ENCODE data around the gene RHBDD2. TPM values are rescaled to one million over a fixed set of nuclear protein-coding genes. Genes with fewer than 3 reads are reported as not detected.
"Not testable (repeated sequence)": the region's sequence is repeated elsewhere in the genome, so short reads cannot be mapped to it uniquely, and the experiment has no call there.

The RHBDD2 gene
- polyA plus RNA-seq, 1 donor (not counting 4 experiments of a cell fraction or from before 2014, with no cell fraction given): 24.1 TPM

- dilution Hi-C loops (cut with MboI; ENCODE audit: extremely low pct_ligation_motif_present, low sequenced_read_pairs): no loop called here
- H3K9me1 ChIP-seq (ENCODE audit: control insufficient read depth, extremely low read depth, insufficient read depth, low read length): no peaks in the 10 kb centered on the region
- FAIRE-seq: no peak
- H2AFZ ChIP-seq (ENCODE audit: control insufficient read depth, low read length): no peak overlapping the region
- DNase-seq (ENCODE audit: low read depth, low spot score): no peak
- H3K4me2 ChIP-seq (ENCODE audit: control insufficient read depth, extremely low read depth, insufficient read depth, low read depth, low read length): peak overlapping the region; percentile 97
- H3K27me3 ChIP-seq (ENCODE audit: control insufficient read depth, extremely low read depth, insufficient read depth, low read length): no peaks in the 10 kb centered on the region
- TF ChIP-seq EZH2 (IDR thresholded peaks at IDR 0.05; ENCODE audit: low read length): no peak
- H4K20me1 ChIP-seq (ENCODE audit: control insufficient read depth, extremely low read depth, insufficient read depth, low read length): no peaks in the 10 kb centered on the region
- peak overlapping the region in 2 of 3 experiments; percentile 71 to 84 for H3K4me3 ChIP-seq (ENCODE audit: control insufficient read depth in 2 of 3, extremely low read depth in 1 of 3, insufficient read depth in 2 of 3, low read depth in 1 of 3, low read length in 3 of 3)
- H3K9me3 ChIP-seq (ENCODE audit: control insufficient read depth, low read depth, low read length): no peaks in the 10 kb centered on the region
- H3K27ac ChIP-seq (ENCODE audit: control insufficient read depth, insufficient read depth, low read length): no peak overlapping the region
- peaks cover 30% of the 10 kb centered on the region for H3K4me1 ChIP-seq (ENCODE audit: control insufficient read depth, extremely low read depth, insufficient read depth, low read length)
- no peak overlapping the region for H3K9ac ChIP-seq (ENCODE audit: control insufficient read depth, extremely low read depth, insufficient read depth, low read length)
- peaks cover 23 to 26% of the 10 kb centered on the region in 2 experiments for H3K36me3 ChIP-seq (ENCODE audit: control insufficient read depth in 2 of 2, extremely low read depth in 1 of 2, insufficient read depth in 2 of 2, low read length in 2 of 2)
- H3K79me2 ChIP-seq (ENCODE audit: control insufficient read depth, insufficient read depth, low read length): peaks cover 23% of the 10 kb centered on the region
These were observed 1.4 kb downstream of the RHBDD2 start for GRCh38 chr7:75880242-75880641.

GRCh38 chr7:75881436-75882095, 2.7 kb downstream of the RHBDD2 start:
- Histone ChIP-seq H3K27ac (ENCODE audit: control insufficient read depth, insufficient read depth, low read length) (no peak overlapping the region), H3K27me3 (ENCODE audit: control insufficient read depth, extremely low read depth, insufficient read depth, low read length) (no peaks in the 10 kb centered on the region), H3K4me1 (ENCODE audit: control insufficient read depth, extremely low read depth, insufficient read depth, low read length) (peaks cover 18% of the 10 kb centered on the region), H3K79me2 (ENCODE audit: control insufficient read depth, insufficient read depth, low read length) (peaks cover 23% of the 10 kb centered on the region), H3K9ac (ENCODE audit: control insufficient read depth, extremely low read depth, insufficient read depth, low read length) (no peak overlapping the region), H3K36me3 (ENCODE audit: control insufficient read depth in 2 of 2, extremely low read depth in 1 of 2, insufficient read depth in 2 of 2, low read length in 2 of 2) (peaks cover 24 to 30% of the 10 kb centered on the region in 2 experiments), H4K20me1 (ENCODE audit: control insufficient read depth, extremely low read depth, insufficient read depth, low read length) (no peaks in the 10 kb centered on the region), H2AFZ (ENCODE audit: control insufficient read depth, low read length) (no peak overlapping the region), H3K9me1 (ENCODE audit: control insufficient read depth, extremely low read depth, insufficient read depth, low read length) (no peaks in the 10 kb centered on the region), H3K9me3 (ENCODE audit: control insufficient read depth, low read depth, low read length) (no peaks in the 10 kb centered on the region), H3K4me2 (ENCODE audit: control insufficient read depth, extremely low read depth, insufficient read depth, low read depth, low read length) (no peak overlapping the region), H3K4me3 (ENCODE audit: control insufficient read depth in 2 of 3, extremely low read depth in 1 of 3, insufficient read depth in 2 of 3, low read depth in 1 of 3, low read length in 3 of 3) (no peak overlapping the region)
- no peak for DNase-seq (ENCODE audit: low read depth, low spot score)
- TF ChIP-seq CTCF (optimal IDR thresholded peaks at IDR 0.05 in 1 of 3, IDR thresholded peaks at IDR 0.05 in 1 of 3, conservative IDR thresholded peaks at IDR 0.05 in 1 of 3; ENCODE audit: extremely low read depth in 1 of 3, insufficient read depth in 2 of 3, low read length in 3 of 3) (no peak), EZH2 (IDR thresholded peaks at IDR 0.05; ENCODE audit: low read length) (no peak)
- no peak for FAIRE-seq
- dilution Hi-C loops (cut with MboI; ENCODE audit: extremely low pct_ligation_motif_present, low sequenced_read_pairs): no loop called here

- H4K20me1 ChIP-seq (ENCODE audit: control insufficient read depth, extremely low read depth, insufficient read depth, low read length); DNase-seq (ENCODE audit: low read depth, low spot score); H3K9me1 ChIP-seq (ENCODE audit: control insufficient read depth, extremely low read depth, insufficient read depth, low read length); FAIRE-seq; H3K9ac ChIP-seq (ENCODE audit: control insufficient read depth, extremely low read depth, insufficient read depth, low read length); H2AFZ ChIP-seq (ENCODE audit: control insufficient read depth, low read length); H3K9me3 ChIP-seq (ENCODE audit: control insufficient read depth, low read depth, low read length); dilution Hi-C loops (cut with MboI; ENCODE audit: extremely low pct_ligation_motif_present, low sequenced_read_pairs); H3K27ac ChIP-seq (ENCODE audit: control insufficient read depth, insufficient read depth, low read length); H3K4me2 ChIP-seq (ENCODE audit: control insufficient read depth, extremely low read depth, insufficient read depth, low read depth, low read length); H3K4me3 ChIP-seq (ENCODE audit: control insufficient read depth in 2 of 3, extremely low read depth in 1 of 3, insufficient read depth in 2 of 3, low read depth in 1 of 3, low read length in 3 of 3); H3K27me3 ChIP-seq (ENCODE audit: control insufficient read depth, extremely low read depth, insufficient read depth, low read length): not testable (repeated sequence)
- Histone ChIP-seq H3K4me1 (ENCODE audit: control insufficient read depth, extremely low read depth, insufficient read depth, low read length) (peaks cover 14% of the 10 kb centered on the region), H3K79me2 (ENCODE audit: control insufficient read depth, insufficient read depth, low read length) (peaks cover 23% of the 10 kb centered on the region), H3K36me3 (ENCODE audit: control insufficient read depth in 2 of 2, extremely low read depth in 1 of 2, insufficient read depth in 2 of 2, low read length in 2 of 2) (peaks cover 31 to 40% of the 10 kb centered on the region in 2 experiments)
These were observed 4.5 kb downstream of the RHBDD2 start for GRCh38 chr7:75883265-75883824.

Data from keratinocyte (primary cell).